T-helper 2 cell treated with Interferon-gamma antibody and Interleukin-4, amounts not matched to agents 5 μg/mL and 100 μg/mL, for 36 hours (primary cell): Measurements from ENCODE around the gene XKR7.

Source experiments
- DNase-seq: peaks from one replicate; pipeline ENCODE4 v3.0.0; 2021; ENCODE audit warnings: low spot score
- H3K27ac Mint-ChIP-seq: one replicate; pipeline ENCODE4 v1.8.0; 2021; ENCODE audit warnings: mild to moderate bottlenecking, mixed read lengths
- H3K27me3 Mint-ChIP-seq: one replicate; pipeline ENCODE4 v1.8.0; 2021; ENCODE audit warnings: low read depth, mixed read lengths
- H3K36me3 Mint-ChIP-seq: one replicate; pipeline ENCODE4 v1.8.0; 2021; ENCODE audit warnings: low read depth, mixed read lengths
- H3K4me1 Mint-ChIP-seq: one replicate; pipeline ENCODE4 v1.8.0; 2021; ENCODE audit warnings: low read depth, mixed read lengths
- H3K4me3 Mint-ChIP-seq: one replicate; pipeline ENCODE4 v1.8.0; 2022; ENCODE audit warnings: mild to moderate bottlenecking, moderate library complexity, mixed read lengths
- H3K9me3 Mint-ChIP-seq: one replicate; pipeline ENCODE4 v1.8.0; 2021; ENCODE audit warnings: mixed read lengths

Gene XKR7

GRCh38 chr20:31930779-31931178 lies 37.2 kb upstream of the XKR7 start:
- Mint-ChIP-seq H3K4me3 (no peak overlapping the region), H3K27ac (no peak overlapping the region), H3K36me3 (no peaks in the 10 kb centered on the region), H3K9me3 (no peaks in the 10 kb centered on the region), H3K27me3 (peaks cover 9% of the 10 kb centered on the region), H3K4me1 (no peaks in the 10 kb centered on the region)
- DNase-seq: no peak

- H3K4me1 Mint-ChIP-seq: no peaks in the 10 kb centered on the region
- DNase-seq: no peak
- H3K9me3 Mint-ChIP-seq: no peaks in the 10 kb centered on the region
- peaks cover 7% of the 10 kb centered on the region for H3K27me3 Mint-ChIP-seq
- no peak overlapping the region for H3K4me3 Mint-ChIP-seq
- no peaks in the 10 kb centered on the region for H3K36me3 Mint-ChIP-seq
- H3K27ac Mint-ChIP-seq: no peak overlapping the region
These were observed 34.3 kb upstream of the XKR7 start for GRCh38 chr20:31933698-31934097.

- Mint-ChIP-seq H3K27ac (no peak overlapping the region), H3K4me1 (no peaks in the 10 kb centered on the region), H3K27me3 (peaks cover 7% of the 10 kb centered on the region), H3K9me3 (no peaks in the 10 kb centered on the region), H3K36me3 (no peaks in the 10 kb centered on the region), H3K4me3 (no peak overlapping the region)
- no peak for DNase-seq
These were observed 33.5 kb upstream of the XKR7 start for GRCh38 chr20:31934491-31934890.

GRCh38 chr20:31934968-31935764 lies 32.8 kb upstream of the XKR7 start:
- no peak for DNase-seq
- H3K27ac Mint-ChIP-seq: no peak overlapping the region
- no peaks in the 10 kb centered on the region for H3K4me1 Mint-ChIP-seq
- H3K36me3 Mint-ChIP-seq: no peaks in the 10 kb centered on the region
- no peaks in the 10 kb centered on the region for H3K9me3 Mint-ChIP-seq
- H3K4me3 Mint-ChIP-seq: no peak overlapping the region
- peaks cover 7% of the 10 kb centered on the region for H3K27me3 Mint-ChIP-seq

- H3K36me3 Mint-ChIP-seq: no peaks in the 10 kb centered on the region
- H3K27ac Mint-ChIP-seq: no peak overlapping the region
- no peak overlapping the region for H3K4me3 Mint-ChIP-seq
- no peaks in the 10 kb centered on the region for H3K9me3 Mint-ChIP-seq
- peaks cover 4% of the 10 kb centered on the region for H3K27me3 Mint-ChIP-seq
- no peak for DNase-seq
- no peaks in the 10 kb centered on the region for H3K4me1 Mint-ChIP-seq
These were observed 31.5 kb upstream of the XKR7 start for GRCh38 chr20:31936420-31936819.

- Mint-ChIP-seq H3K4me3 (no peak overlapping the region), H3K27ac (no peak overlapping the region), H3K27me3 (no peaks in the 10 kb centered on the region), H3K4me1 (no peaks in the 10 kb centered on the region), H3K9me3 (no peaks in the 10 kb centered on the region), H3K36me3 (no peaks in the 10 kb centered on the region)
- no peak for DNase-seq
These were observed 30.1 kb upstream of the XKR7 start for GRCh38 chr20:31937820-31938219.

GRCh38 chr20:31939661-31940060 lies 28.3 kb upstream of the XKR7 start:
- H3K4me3 Mint-ChIP-seq: no peak overlapping the region
- H3K9me3 Mint-ChIP-seq: no peaks in the 10 kb centered on the region
- peaks cover 4% of the 10 kb centered on the region for H3K36me3 Mint-ChIP-seq
- no peak for DNase-seq
- H3K27me3 Mint-ChIP-seq: no peaks in the 10 kb centered on the region
- H3K27ac Mint-ChIP-seq: no peak overlapping the region
- no peaks in the 10 kb centered on the region for H3K4me1 Mint-ChIP-seq

- H3K27ac Mint-ChIP-seq: no peak overlapping the region
- no peak for DNase-seq
- H3K27me3 Mint-ChIP-seq: no peaks in the 10 kb centered on the region
- no peak overlapping the region for H3K4me3 Mint-ChIP-seq
- peaks cover 28% of the 10 kb centered on the region for H3K36me3 Mint-ChIP-seq
- no peaks in the 10 kb centered on the region for H3K9me3 Mint-ChIP-seq
- no peaks in the 10 kb centered on the region for H3K4me1 Mint-ChIP-seq
These were observed 24.9 kb upstream of the XKR7 start for GRCh38 chr20:31943052-31943471.

- H3K36me3 Mint-ChIP-seq: peaks cover 45% of the 10 kb centered on the region
These were observed 22.6 kb upstream of the XKR7 start for GRCh38 chr20:31945319-31945718.

GRCh38 chr20:31945785-31946184 lies 22.2 kb upstream of the XKR7 start:
- Mint-ChIP-seq H3K4me1 (peaks cover 16% of the 10 kb centered on the region), H3K36me3 (peaks cover 45% of the 10 kb centered on the region), H3K9me3 (no peaks in the 10 kb centered on the region), H3K27ac (no peak overlapping the region), H3K27me3 (no peaks in the 10 kb centered on the region), H3K4me3 (no peak overlapping the region)
- no peak for DNase-seq

More at GRCh38 chr20:31945319-31945718, 22.6 kb upstream of the XKR7 start:
- Mint-ChIP-seq H3K27me3 (no peaks in the 10 kb centered on the region), H3K9me3 (no peaks in the 10 kb centered on the region), H3K4me1 (peaks cover 11% of the 10 kb centered on the region), H3K27ac (no peak overlapping the region), H3K4me3 (no peak overlapping the region)
- no peak for DNase-seq

- Mint-ChIP-seq H3K4me1 (peaks cover 28% of the 10 kb centered on the region), H3K9me3 (no peaks in the 10 kb centered on the region), H3K4me3 (no peak overlapping the region), H3K27me3 (no peaks in the 10 kb centered on the region), H3K36me3 (peaks cover 45% of the 10 kb centered on the region), H3K27ac (no peak overlapping the region)
- DNase-seq: no peak
These were observed 19.9 kb upstream of the XKR7 start for GRCh38 chr20:31948008-31948407.

- peaks cover 37% of the 10 kb centered on the region for H3K36me3 Mint-ChIP-seq
- no peaks in the 10 kb centered on the region for H3K9me3 Mint-ChIP-seq
- no peak for DNase-seq
- H3K27ac Mint-ChIP-seq: no peak overlapping the region
- H3K4me3 Mint-ChIP-seq: peak overlapping the region; percentile 97
- H3K4me1 Mint-ChIP-seq: peaks cover 28% of the 10 kb centered on the region
- H3K27me3 Mint-ChIP-seq: peaks cover 2% of the 10 kb centered on the region
These were observed 17.9 kb upstream of the XKR7 start for GRCh38 chr20:31949877-31950646.

GRCh38 chr20:31951203-31951529 lies 16.8 kb upstream of the XKR7 start:
- Mint-ChIP-seq H3K27me3 (peaks cover 6% of the 10 kb centered on the region), H3K4me3 (peak overlapping the region; percentile 97), H3K9me3 (no peaks in the 10 kb centered on the region), H3K36me3 (peaks cover 32% of the 10 kb centered on the region), H3K4me1 (peaks cover 28% of the 10 kb centered on the region), H3K27ac (peak overlapping the region; percentile 91)
- no peak for DNase-seq

GRCh38 chr20:31951530-31952453 lies 16.2 kb upstream of the XKR7 start, which contains the start of gene PDRG1:
Gene PDRG1, minus strand, starts transcription at chr20:31952046. Its CDS starts 85 bp downstream, at chr20:31951961.
- no peaks in the 10 kb centered on the region for H3K9me3 Mint-ChIP-seq

More at GRCh38 chr20:31951530-31952453, 16.2 kb upstream of the XKR7 start, which contains the start of gene PDRG1:
- peaks cover 7% of the 10 kb centered on the region for H3K27me3 Mint-ChIP-seq
- peak within 1 kb of the TSS; percentile 97 for H3K4me3 Mint-ChIP-seq
- peaks cover 28% of the 10 kb centered on the region for H3K4me1 Mint-ChIP-seq
- DNase-seq: peak; percentile 97
- H3K36me3 Mint-ChIP-seq: peaks cover 27% of the 10 kb centered on the region
- H3K27ac Mint-ChIP-seq: peak within 1 kb of the TSS; percentile 95
